Panc1 (cell line): Measurements from ENCODE around the gene PPP1R3D. TPM values are rescaled to one million over a fixed set of nuclear protein-coding genes. Genes with fewer than 3 reads are reported as not detected.

Source experiments
- total RNA-seq: library from RNA; stranded (reverse); gene quantifications from one replicate; pipeline ENCODE4 v1.2.1, GENCODE V29; 2021; ENCODE audit not compliant: unreplicated experiment

PPP1R3D gene
- total RNA-seq, 1 experiment from 2014 or later, result 7.9 TPM

Other genes with a start within 250 kb of the PPP1R3D start
- gene SYCP2, start 6.7 kb downstream of the PPP1R3D start, total RNA-seq, result 39.7 TPM
- 24.4 TPM for gene FAM217B, start 84 bp upstream of the PPP1R3D start, total RNA-seq
- 0.46 TPM for gene CDH26, start 18.1 kb upstream of the PPP1R3D start, total RNA-seq